Transverse colon (tissue), 4 donors: ENCODE data around the gene ACKR3. TPM values are rescaled to one million over a fixed set of nuclear protein-coding genes. Genes with fewer than 3 reads are reported as not detected.
A peak's percentile ranks its signal among the peaks of the same experiment; 100 is the strongest.

Experiments used
- DNase-seq: peaks from one replicate; pipeline ENCODE4 v3.0.0-alpha.2; 2019
- H3K27ac ChIP-seq, 4 donors: fragments of 200-600 bp; sonication (generic); 2 replicates each; pipeline ENCODE4 v1.5.1; 2016 to 2018; ENCODE audit warnings: inconsistent platforms in 4 of 4
- H3K27me3 ChIP-seq: fragments of 200-600 bp; sonication (generic); 2 replicates; pipeline ENCODE4 v1.5.1; 2017; ENCODE audit warnings: inconsistent platforms
- H3K36me3 ChIP-seq, 4 donors: fragments of 200-600 bp; sonication (generic); 2 replicates each; pipeline ENCODE4 v1.5.1; 2017 to 2019; ENCODE audit warnings: inconsistent platforms in 4 of 4
- H3K4me1 ChIP-seq, 4 donors: fragments of 200-600 bp; sonication (generic); 2 replicates each; pipeline ENCODE4 v1.5.1; 2017 to 2020; ENCODE audit warnings: inconsistent platforms in 4 of 4
- H3K4me3 ChIP-seq, 4 donors: fragments of 200-600 bp; sonication (generic); 1 replicate in 1 of 4; 2 replicates in 3 of 4; pipeline versions ENCODE4 v1.5.1 to v1.6.1; 2017 to 2019; ENCODE audit warnings: inconsistent platforms in 4 of 4
- H3K9me3 ChIP-seq, 2 donors: fragments of 200-600 bp; sonication (generic); 2 replicates each; pipeline ENCODE4 v1.5.1; 2017 to 2019; ENCODE audit warnings: inconsistent platforms in 2 of 2
- EP300 ChIP-seq: sonication (generic); formaldehyde crosslinking; IDR thresholded peaks from one replicate; pipeline ENCODE4 v1.6.1; 2017; ENCODE audit warnings: antibody characterized with exemption, low read depth
- POLR2A ChIP-seq: fragments of 450-650 bp; IDR thresholded peaks from one replicate; pipeline ENCODE4 v1.6.1; 2016; ENCODE audit warnings: antibody characterized with exemption, mild to moderate bottlenecking, moderate library complexity
- POLR2AphosphoS5 ChIP-seq, 3 donors: sonication (generic); formaldehyde crosslinking; IDR thresholded peaks; one replicate each; pipeline ENCODE4 v1.6.1; 2016; ENCODE audit warnings: antibody characterized with exemption in 3 of 3
- WGBS, 2 donors: methylation state at CpG; one replicate each; pipeline ENCODE4 v1.1.5; 2018; ENCODE audit warnings: low coverage in 1 of 2; 5-methylcytosine and 5-hydroxymethylcytosine counted together
- in situ Hi-C, 4 donors: fragments of 200-750 bp; cut with MboI; loops; one replicate each; pipeline versions ENCODE4 v1.15.0 to v1.15.1; 2017; ENCODE audit warnings: low sequenced_read_pairs in 3 of 4, low pct_ligation_motif_present in 1 of 4, low pct_unique_long_range_greater_than_20kb in 1 of 4
- intact Hi-C: fragments of 100-400 bp; cut with DNase I; formaldehyde crosslinking; loops from one replicate; pipeline ENCODE4 v1.15.1; 2023; ENCODE audit warnings: low total_unique reads
- total RNA-seq, 4 donors: library from RNA; depleted of rRNA; stranded (reverse); fragments of >200 nt; gene quantifications; one replicate each; pipeline ENCODE4 v1.1.0, GENCODE V29; 2016
- TF ChIP-seq, protein P1 (sequence below), 5 experiments: fragments of 200-600 bp in 3 of 5; fragments of 450-650 bp in 2 of 5; sonication (generic) in 3 of 5; IDR thresholded peaks; 1 replicate in 2 of 5; 2 replicates in 3 of 5; pipeline ENCODE4 v1.5.1; 2016 to 2017; ENCODE audit warnings: antibody characterized with exemption in 5 of 5, inconsistent platforms in 3 of 5, mild to moderate bottlenecking in 2 of 5, moderate library complexity in 1 of 5

Gene ACKR3
- total RNA-seq, 4 donors from 2014 or later: 4.2 to 16.5 (median 7.7) TPM

DNA sequence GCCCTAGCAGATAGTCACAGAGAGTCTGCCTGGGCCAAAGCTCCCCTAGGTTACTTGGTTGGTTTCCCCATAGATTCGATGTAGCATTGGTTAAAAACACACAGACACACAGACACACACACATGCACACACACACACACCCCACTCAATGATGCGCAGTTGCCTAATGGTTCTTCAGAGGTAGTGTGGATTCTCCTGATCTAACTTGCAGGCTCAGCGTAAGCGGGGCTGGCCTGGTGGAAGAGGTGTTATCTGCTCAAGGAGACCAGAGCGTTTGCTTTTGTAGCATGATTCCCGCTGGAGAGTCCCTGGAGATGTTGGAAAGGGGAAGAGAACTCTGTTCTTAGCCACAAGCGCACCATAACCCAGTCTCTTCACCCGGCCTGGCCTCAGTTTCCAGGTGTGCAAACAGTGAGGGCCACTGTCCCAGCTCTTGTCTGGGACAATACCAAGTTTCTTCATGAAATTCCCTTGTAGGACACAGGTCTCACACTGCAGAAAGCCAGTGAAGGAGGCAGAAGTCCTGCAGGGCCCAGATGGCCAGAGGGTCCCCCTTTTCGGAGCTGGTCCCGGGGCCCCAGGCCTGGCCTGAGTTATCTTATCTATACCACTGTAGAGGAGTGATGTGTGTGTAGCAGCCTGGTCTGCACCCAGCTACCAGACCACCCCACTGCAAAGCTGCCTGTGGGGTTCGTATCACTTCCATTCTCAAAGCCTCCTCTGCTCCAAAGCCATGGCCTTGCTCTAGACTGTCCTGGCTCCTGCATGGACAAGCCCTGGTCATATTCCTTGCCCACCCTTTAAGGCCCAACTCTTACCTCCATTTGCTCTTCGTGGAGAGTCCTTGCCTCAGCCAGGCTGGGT lies 3.7 kb downstream of the ACKR3 start:
- in situ Hi-C loops (no loop called here), intact Hi-C loops (no loop called here)
- Histone ChIP-seq H3K9me3 (no peaks in the 10 kb centered on the region), H3K27me3 (peaks cover 25% of the 10 kb centered on the region), H3K36me3 (no peaks in the 10 kb centered on the region), H3K4me1 (peaks cover 5 to 24% (median 11%) of the 10 kb centered on the region in 4 donors), H3K27ac (peak overlapping the region; percentile 84 to 87 (median 86)), H3K4me3 (peak overlapping the region in 1 of 4 donors; percentile 9)
- TF ChIP-seq POLR2AphosphoS5 (IDR thresholded peaks at IDR 0.05) (no peak), POLR2A (no peak), EP300 (no peak)
- TF ChIP-seq, protein P1, sequence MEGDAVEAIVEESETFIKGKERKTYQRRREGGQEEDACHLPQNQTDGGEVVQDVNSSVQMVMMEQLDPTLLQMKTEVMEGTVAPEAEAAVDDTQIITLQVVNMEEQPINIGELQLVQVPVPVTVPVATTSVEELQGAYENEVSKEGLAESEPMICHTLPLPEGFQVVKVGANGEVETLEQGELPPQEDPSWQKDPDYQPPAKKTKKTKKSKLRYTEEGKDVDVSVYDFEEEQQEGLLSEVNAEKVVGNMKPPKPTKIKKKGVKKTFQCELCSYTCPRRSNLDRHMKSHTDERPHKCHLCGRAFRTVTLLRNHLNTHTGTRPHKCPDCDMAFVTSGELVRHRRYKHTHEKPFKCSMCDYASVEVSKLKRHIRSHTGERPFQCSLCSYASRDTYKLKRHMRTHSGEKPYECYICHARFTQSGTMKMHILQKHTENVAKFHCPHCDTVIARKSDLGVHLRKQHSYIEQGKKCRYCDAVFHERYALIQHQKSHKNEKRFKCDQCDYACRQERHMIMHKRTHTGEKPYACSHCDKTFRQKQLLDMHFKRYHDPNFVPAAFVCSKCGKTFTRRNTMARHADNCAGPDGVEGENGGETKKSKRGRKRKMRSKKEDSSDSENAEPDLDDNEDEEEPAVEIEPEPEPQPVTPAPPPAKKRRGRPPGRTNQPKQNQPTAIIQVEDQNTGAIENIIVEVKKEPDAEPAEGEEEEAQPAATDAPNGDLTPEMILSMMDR (IDR thresholded peaks at IDR 0.05): no peak
- WGBS, 2 donors: 79 to 83% methylated on average over 1 to 11 of the region's 12 CpGs
- DNase-seq: no peak

DNA sequence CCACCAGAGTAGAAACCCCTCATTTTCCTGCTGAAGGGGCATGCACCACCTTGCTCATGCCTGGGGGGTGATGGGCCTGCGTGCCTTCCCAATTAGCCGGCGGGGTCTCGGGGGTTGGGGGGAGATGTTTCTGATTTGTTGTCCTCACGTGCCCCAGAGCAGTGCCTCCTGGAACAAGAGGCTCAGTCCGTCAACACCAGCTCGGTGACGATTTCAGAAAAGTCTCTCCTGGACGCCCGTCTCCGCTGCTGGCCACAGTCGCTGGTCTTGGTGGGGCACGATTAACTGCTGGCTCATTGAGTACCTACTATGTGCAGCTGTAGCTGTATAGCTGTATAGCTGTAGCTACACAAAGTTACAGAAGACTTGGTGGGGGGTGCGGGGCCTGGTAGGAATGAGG lies 4.4 kb downstream of the ACKR3 start:
- TF ChIP-seq POLR2A: no peak
- TF ChIP-seq POLR2AphosphoS5 (IDR thresholded peaks at IDR 0.05): no peak
- no peak for TF ChIP-seq EP300
- TF ChIP-seq, protein P1 (IDR thresholded peaks at IDR 0.05): no peak
- no peak for DNase-seq
- Histone ChIP-seq H3K36me3 (no peaks in the 10 kb centered on the region), H3K4me1 (peaks cover 1 to 19% (median 8%) of the 10 kb centered on the region in 4 donors), H3K4me3 (peak overlapping the region in 1 of 4 donors; percentile 9), H3K27ac (peak overlapping the region; percentile 84 to 87 (median 86)), H3K27me3 (peaks cover 18% of the 10 kb centered on the region), H3K9me3 (no peaks in the 10 kb centered on the region)
- 89 to 91% methylated on average over 10 to 14 of the region's 14 CpGs for WGBS, 2 donors
- intact Hi-C loops (no loop called here), in situ Hi-C loops (no loop called here)

DNA sequence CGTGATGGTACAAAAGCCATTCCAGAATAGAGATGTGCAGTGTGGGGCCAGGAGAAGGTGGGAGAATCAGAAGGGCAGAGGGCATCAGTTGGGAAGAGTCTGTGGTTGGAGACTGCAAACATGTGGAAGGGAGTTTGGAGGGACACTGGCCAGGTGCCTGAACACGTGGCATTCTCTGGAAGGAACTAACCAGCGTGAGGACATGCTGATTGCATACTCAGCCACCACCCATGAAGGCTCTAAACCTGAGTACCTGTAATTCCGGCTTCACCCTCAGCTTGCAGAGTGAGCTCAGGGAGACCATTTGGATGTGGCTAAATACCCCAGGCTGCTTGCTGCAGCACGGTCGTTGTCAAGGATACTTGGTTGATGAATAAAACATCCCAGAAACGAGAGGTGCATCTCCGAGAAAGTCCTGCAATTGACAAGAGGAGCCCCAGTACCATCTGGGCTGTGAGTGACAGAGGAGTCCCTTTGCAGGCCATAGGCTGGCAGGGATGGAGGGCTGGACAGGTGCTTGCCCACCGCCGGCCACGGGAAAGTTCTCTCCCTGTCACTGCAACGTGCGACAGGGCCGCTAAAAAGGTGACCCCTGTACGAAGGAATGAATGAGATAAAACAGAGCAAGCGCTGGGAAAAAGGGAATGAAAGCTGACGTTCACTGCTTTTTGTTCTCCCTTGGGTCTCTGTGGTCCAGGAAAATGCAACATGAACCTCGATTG lies 5.0 kb downstream of the ACKR3 start:
- in situ Hi-C loops (no loop called here), intact Hi-C loops (no loop called here)
- no peak for TF ChIP-seq POLR2A
- no peak for TF ChIP-seq EP300
- TF ChIP-seq, protein P1 (IDR thresholded peaks at IDR 0.05): no peak
- no peak for TF ChIP-seq POLR2AphosphoS5 (IDR thresholded peaks at IDR 0.05)
- H3K9me3 ChIP-seq: no peaks in the 10 kb centered on the region
- no peak for DNase-seq
- 67 to 79% methylated on average over 14 to 18 of the region's 18 CpGs for WGBS, 2 donors
- H3K4me1 ChIP-seq: peaks cover 0 to 17% (median 3%) of the 10 kb centered on the region in 4 donors
- H3K27me3 ChIP-seq: peaks cover 13% of the 10 kb centered on the region
- no peaks in the 10 kb centered on the region for H3K36me3 ChIP-seq
- H3K4me3 ChIP-seq: no peak overlapping the region
- H3K27ac ChIP-seq: peak overlapping the region; percentile 48 to 87 (median 85)

DNA sequence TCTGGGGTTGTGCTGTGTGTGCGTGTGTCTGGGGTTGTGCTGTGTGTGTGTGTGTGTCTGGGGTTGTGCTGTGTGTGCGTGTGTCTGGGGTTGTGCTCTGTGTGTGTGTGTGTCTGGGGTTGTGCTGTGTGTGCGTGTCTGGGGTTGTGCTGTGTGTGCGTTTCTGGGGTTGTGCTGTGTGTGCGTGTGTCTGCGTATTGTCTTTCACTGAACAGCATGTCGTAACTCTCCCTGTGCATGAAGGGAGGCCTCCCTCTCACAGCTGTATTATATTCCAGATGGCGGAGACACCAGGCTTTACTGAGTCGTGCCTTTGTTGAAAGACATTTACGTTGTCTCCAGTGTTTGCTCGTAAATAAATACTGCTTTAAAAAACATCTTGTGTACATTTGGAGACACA lies 5.9 kb downstream of the ACKR3 start:
- TF ChIP-seq POLR2A: no peak
- TF ChIP-seq EP300: no peak
- TF ChIP-seq, protein P1 (IDR thresholded peaks at IDR 0.05): no peak
- no peak for TF ChIP-seq POLR2AphosphoS5 (IDR thresholded peaks at IDR 0.05)
- Histone ChIP-seq H3K4me3 (no peak overlapping the region), H3K36me3 (no peaks in the 10 kb centered on the region), H3K4me1 (peaks cover 0 to 11% (median 1%) of the 10 kb centered on the region in 4 donors), H3K9me3 (no peaks in the 10 kb centered on the region), H3K27me3 (peaks cover 7% of the 10 kb centered on the region), H3K27ac (peak overlapping the region; percentile 54 to 84 (median 60))
- no peak for DNase-seq
- WGBS, 2 donors: 77% methylated on average over 11 of the region's 11 CpGs; no CpG with 5 or more reads in 1 of the 2 donors
- intact Hi-C loops (no loop called here), in situ Hi-C loops (no loop called here)
